GM12801 (cell line): ENCODE results near the gene RGS9BP.

ENCODE experiments used
- CTCF ChIP-seq: IDR thresholded peaks from one replicate; pipeline ENCODE4 v1.5.1; 2011; ENCODE audit warnings: control low read depth; ENCODE audit not compliant: insufficient read length; ENCODE audit errors: extremely low read depth

RGS9BP gene

GRCh38 chr19:32718286-32718685, 42.6 kb downstream of the RGS9BP start:
- TF ChIP-seq CTCF, result no peak

GRCh38 chr19:32719611-32720059, 44.0 kb downstream of the RGS9BP start, which contains the start of gene TDRD12:
Gene TDRD12, plus strand, starts transcription at chr19:32719767. Its CDS starts 306 bp downstream, at chr19:32720073.
- TF ChIP-seq CTCF, result no peak

GRCh38 chr19:32720216-32720935, 44.7 kb downstream of the RGS9BP start:
- no peak for TF ChIP-seq CTCF

GRCh38 chr19:32720936-32721250, 45.2 kb downstream of the RGS9BP start:
- TF ChIP-seq CTCF, result no peak
